NB4 (cell line): ENCODE results near the gene SLC37A2.

Source experiments
- CTCF ChIP-seq: IDR thresholded peaks from one replicate; pipeline ENCODE4 v1.5.1; 2012; ENCODE audit warnings: low read depth, low read length
- POLR2A ChIP-seq: IDR thresholded peaks from 2 replicates; pipeline ENCODE4 v1.6.1; 2011; ENCODE audit warnings: mild to moderate bottlenecking; ENCODE audit not compliant: insufficient read length; ENCODE audit errors: extremely low read depth

GRCh38 chr11:125056931-125057692 lies 6.0 kb upstream of the SLC37A2 start:
- TF ChIP-seq CTCF, result no peak
- TF ChIP-seq POLR2A, result no peak
